Measurements from ENCODE around the gene TMEM176B. TPM values are rescaled to one million over a fixed set of nuclear protein-coding genes. Genes with fewer than 3 reads are reported as not detected.

TMEM176B gene
- total and polyA plus RNA-seq, 12 donors, result 1.8 to 99.1 (median 37.6) TPM

- Histone ChIP-seq H3K4me3 (no peak overlapping the region), H3K27me3 (no peaks in the 10 kb centered on the region), H3K9me3 (replicated peaks in 1 of 3) (no peaks in the 10 kb centered on the region), H3K4me1 (replicated peaks in 1 of 2) (peaks cover 0 to 8% of the 10 kb centered on the region in 2 donors), H3K36me3 (replicated peaks in 1 of 2) (no peaks in the 10 kb centered on the region), H3K27ac (no peak overlapping the region)
- 68 to 93% (median 91%) methylated on average over 2 of the region's 2 CpGs for WGBS, 4 donors
- intact Hi-C loops (cut with DNase I), result no loop called here
- DNase-seq, result no peak
- TF ChIP-seq CTCF (IDR thresholded peaks at IDR 0.05) (no peak), POLR2A (IDR thresholded peaks at IDR 0.05) (no peak)
Observed at GRCh38 chr7:150828384-150828783, 28.2 kb upstream of the TMEM176B start.

GRCh38 chr7:150826061-150826849 lies 26.1 kb upstream of the TMEM176B start:
- Histone ChIP-seq H3K4me1 (replicated peaks in 1 of 2) (no peaks in the 10 kb centered on the region), H3K27ac (no peak overlapping the region), H3K9me3 (replicated peaks in 1 of 3) (no peaks in the 10 kb centered on the region), H3K27me3 (no peaks in the 10 kb centered on the region), H3K4me3 (no peak overlapping the region), H3K36me3 (replicated peaks in 1 of 2) (no peaks in the 10 kb centered on the region)
- DNase-seq, result no peak
- intact Hi-C loops (cut with DNase I), result no loop called here
- 69 to 79% (median 72%) methylated on average over 6 of the region's 6 CpGs for WGBS, 4 donors
- no peak for TF ChIP-seq CTCF (IDR thresholded peaks at IDR 0.05)
- no peak for TF ChIP-seq POLR2A (IDR thresholded peaks at IDR 0.05)

GRCh38 chr7:150824379-150825177 lies 24.4 kb upstream of the TMEM176B start:
- no peaks in the 10 kb centered on the region for H3K4me1 ChIP-seq (replicated peaks in 1 of 2)
- H3K27ac ChIP-seq, result no peak overlapping the region
- intact Hi-C loops (cut with DNase I), result no loop called here
- H3K27me3 ChIP-seq, result no peaks in the 10 kb centered on the region
- no peak for TF ChIP-seq POLR2A (IDR thresholded peaks at IDR 0.05)
- TF ChIP-seq CTCF (IDR thresholded peaks at IDR 0.05), result no peak
- WGBS, 4 donors, result 89 to 97% (median 93%) methylated on average over 7 to 20 of the region's 20 CpGs
- no peaks in the 10 kb centered on the region for H3K36me3 ChIP-seq (replicated peaks in 1 of 2)
- no peaks in the 10 kb centered on the region for H3K9me3 ChIP-seq (replicated peaks in 1 of 3)
- no peak for DNase-seq
- no peak overlapping the region for H3K4me3 ChIP-seq

GRCh38 chr7:150823484-150824126 lies 23.4 kb upstream of the TMEM176B start:
- Histone ChIP-seq H3K27ac (no peak overlapping the region), H3K4me3 (no peak overlapping the region), H3K4me1 (replicated peaks in 1 of 2) (no peaks in the 10 kb centered on the region), H3K36me3 (replicated peaks in 1 of 2) (no peaks in the 10 kb centered on the region), H3K9me3 (replicated peaks in 1 of 3) (no peaks in the 10 kb centered on the region), H3K27me3 (no peaks in the 10 kb centered on the region)
- DNase-seq, result no peak
- TF ChIP-seq POLR2A (IDR thresholded peaks at IDR 0.05) (no peak), CTCF (IDR thresholded peaks at IDR 0.05) (no peak)
- intact Hi-C loops (cut with DNase I), result no loop called here
- 82 to 91% (median 84%) methylated on average over 10 of the region's 10 CpGs for WGBS, 4 donors
